Ovary (tissue), 3 donors: Measurements from ENCODE around the gene SNAPC2.

Experiments used
- POLR2A ChIP-seq: fragments of 450-650 bp; IDR thresholded peaks from one replicate; pipeline ENCODE4 v1.6.1; 2017; ENCODE audit warnings: antibody characterized with exemption, mild to moderate bottlenecking, moderate library complexity
- TF ChIP-seq, protein P1 (sequence below), 3 donors: fragments of 450-650 bp in 2 of 3; fragments of 200-600 bp in 1 of 3; IDR thresholded peaks; one replicate each; pipeline versions ENCODE4 v1.5.1 to v1.8.0; 2016 to 2022; ENCODE audit warnings: antibody characterized with exemption in 3 of 3, mild to moderate bottlenecking in 1 of 3
- donor health status: DM: no; HTN: no; CAD: no.

DNA sequence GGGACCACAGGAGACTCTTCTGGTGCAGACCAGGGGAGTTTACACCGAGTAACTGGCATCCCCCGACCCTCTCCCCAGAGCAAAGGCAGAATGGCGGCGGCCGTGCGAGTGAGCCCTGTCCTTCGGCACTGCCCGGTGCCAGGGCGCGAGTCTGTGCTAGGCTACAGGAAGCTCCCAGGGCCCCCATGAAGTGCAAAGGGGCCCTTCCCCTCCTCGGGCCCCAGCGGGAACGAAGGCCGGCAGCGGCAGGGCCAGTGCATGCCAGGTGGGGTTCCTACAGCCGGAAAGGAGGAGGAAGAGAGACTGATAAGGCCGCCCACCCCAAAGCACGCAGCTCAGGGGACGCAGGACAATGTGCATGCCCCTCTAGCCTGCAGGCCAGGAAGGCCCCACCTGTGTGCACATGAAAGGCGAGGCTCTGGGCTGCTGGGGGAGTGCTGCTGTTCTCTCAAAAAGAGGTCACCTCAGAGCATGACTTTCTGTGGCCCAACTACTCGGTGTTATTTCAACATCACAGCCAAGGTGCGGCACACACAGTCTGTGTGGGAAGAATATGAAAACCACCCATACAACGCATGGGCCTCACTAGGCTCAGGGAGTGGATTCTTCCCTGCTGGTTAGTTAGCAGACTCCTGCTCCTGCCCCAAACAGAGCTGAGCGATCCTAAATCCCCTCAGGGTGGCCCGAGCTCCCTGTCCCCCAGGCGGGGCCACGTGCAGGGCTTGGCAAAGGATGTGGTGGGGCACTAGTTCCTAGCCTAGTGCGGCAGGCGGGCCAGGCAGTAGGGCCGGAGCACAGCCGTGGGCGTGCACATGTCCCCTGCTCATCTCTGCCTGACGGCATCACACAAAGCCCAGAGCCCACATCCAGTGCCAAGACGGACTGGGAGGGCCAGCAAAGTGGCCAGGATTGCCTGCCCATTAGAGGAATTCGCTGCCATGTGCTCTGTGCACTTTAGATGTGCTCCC is 51.7 kb downstream of the SNAPC2 start:
- TF ChIP-seq, protein P1, sequence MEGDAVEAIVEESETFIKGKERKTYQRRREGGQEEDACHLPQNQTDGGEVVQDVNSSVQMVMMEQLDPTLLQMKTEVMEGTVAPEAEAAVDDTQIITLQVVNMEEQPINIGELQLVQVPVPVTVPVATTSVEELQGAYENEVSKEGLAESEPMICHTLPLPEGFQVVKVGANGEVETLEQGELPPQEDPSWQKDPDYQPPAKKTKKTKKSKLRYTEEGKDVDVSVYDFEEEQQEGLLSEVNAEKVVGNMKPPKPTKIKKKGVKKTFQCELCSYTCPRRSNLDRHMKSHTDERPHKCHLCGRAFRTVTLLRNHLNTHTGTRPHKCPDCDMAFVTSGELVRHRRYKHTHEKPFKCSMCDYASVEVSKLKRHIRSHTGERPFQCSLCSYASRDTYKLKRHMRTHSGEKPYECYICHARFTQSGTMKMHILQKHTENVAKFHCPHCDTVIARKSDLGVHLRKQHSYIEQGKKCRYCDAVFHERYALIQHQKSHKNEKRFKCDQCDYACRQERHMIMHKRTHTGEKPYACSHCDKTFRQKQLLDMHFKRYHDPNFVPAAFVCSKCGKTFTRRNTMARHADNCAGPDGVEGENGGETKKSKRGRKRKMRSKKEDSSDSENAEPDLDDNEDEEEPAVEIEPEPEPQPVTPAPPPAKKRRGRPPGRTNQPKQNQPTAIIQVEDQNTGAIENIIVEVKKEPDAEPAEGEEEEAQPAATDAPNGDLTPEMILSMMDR (IDR thresholded peaks at IDR 0.05), result no peak
- TF ChIP-seq POLR2A, result no peak
